Left lobe of liver (tissue), 2 donors: ENCODE measurements around the gene ARPC4. TPM values are rescaled to one million over a fixed set of nuclear protein-coding genes. Genes with fewer than 3 reads are reported as not detected.
"Not testable (repeated sequence)": the region's sequence is repeated elsewhere in the genome, so short reads cannot be mapped to it uniquely, and the experiment has no call there.

ENCODE experiments used
- ATAC-seq: fragments of 200-7000 bp; cut with Tn5 transposase; one replicate; pipeline ENCODE4 v1.9.1; 2020; ENCODE audit warnings: mild to moderate bottlenecking, moderate library complexity
- DNase-seq: peaks from one replicate; pipeline ENCODE4 v3.0.0-alpha.2; 2020; ENCODE audit warnings: low spot score
- total RNA-seq: library from RNA; stranded (reverse); gene quantifications from one replicate; pipeline ENCODE4 v1.2.1, GENCODE V29; 2021
- donor health status: DM: no; HTN: no; CAD: no; lungs with moderate emphysema.
- donor health status: DM: no; HTN: yes; CAD: no.

Gene ARPC4
- total RNA-seq, 1 donor from 2014 or later, result 42.1 TPM

- not testable (repeated sequence) for DNase-seq, ATAC-seq
Observed at GRCh38 chr3:9848860-9849259, 56.0 kb downstream of the ARPC4 start.

GRCh38 chr3:9851383-9851782, 58.5 kb downstream of the ARPC4 start:
- DNase-seq, ATAC-seq: not testable (repeated sequence)

- DNase-seq, result peak; percentile 68
- ATAC-seq, result not testable (repeated sequence)
Observed at GRCh38 chr3:9851926-9852325, 59.0 kb downstream of the ARPC4 start.

- no peak for DNase-seq
- no peak for ATAC-seq
Observed at GRCh38 chr3:9852528-9852927, 59.6 kb downstream of the ARPC4 start.

- ATAC-seq, DNase-seq: not testable (repeated sequence)
Observed at GRCh38 chr3:9854291-9854940, 61.5 kb downstream of the ARPC4 start.

GRCh38 chr3:9855594-9855993, 62.7 kb downstream of the ARPC4 start:
- ATAC-seq (no peak), DNase-seq (no peak)

Other genes with a start within 250 kb of the ARPC4 start
- gene LHFPL4, start 239.3 kb upstream of the ARPC4 start, total RNA-seq, result 0.28 TPM
- gene MTMR14, start 143.6 kb upstream of the ARPC4 start, total RNA-seq, result 18.7 TPM
- not detected for gene CPNE9, start 89.2 kb upstream of the ARPC4 start, total RNA-seq
- 5.9 TPM for gene BRPF1, start 61.3 kb upstream of the ARPC4 start, total RNA-seq
- gene OGG1, start 43.1 kb upstream of the ARPC4 start, total RNA-seq, result 16.0 TPM
- 24.6 TPM for gene CAMK1, start 23.1 kb upstream of the ARPC4 start, total RNA-seq
- gene TADA3, start 609 bp upstream of the ARPC4 start, total RNA-seq, result 25.8 TPM
- gene TTLL3, start 17.2 kb downstream of the ARPC4 start, total RNA-seq, result 7.1 TPM
- 21.1 TPM for gene RPUSD3, start 50.9 kb downstream of the ARPC4 start, total RNA-seq
- 0.83 TPM for gene CIDEC, start 87.2 kb downstream of the ARPC4 start, total RNA-seq
- gene JAGN1, start 97.5 kb downstream of the ARPC4 start, total RNA-seq, result 21.4 TPM
- 2.5 TPM for gene IL17RE, start 109.8 kb downstream of the ARPC4 start, total RNA-seq
- gene IL17RC, start 124.0 kb downstream of the ARPC4 start, total RNA-seq, result 52.2 TPM
- 41.0 TPM for gene CRELD1, start 140.8 kb downstream of the ARPC4 start, total RNA-seq
- 0.50 TPM for gene PRRT3, start 159.3 kb downstream of the ARPC4 start, total RNA-seq
- 64.2 TPM for gene EMC3, start 193.8 kb downstream of the ARPC4 start, total RNA-seq
- 0.65 TPM for gene FANCD2, start 233.4 kb downstream of the ARPC4 start, total RNA-seq